A673 (cell line): Measurements from ENCODE around the gene P2RY2. TPM values are rescaled to one million over a fixed set of nuclear protein-coding genes. Genes with fewer than 3 reads are reported as not detected.
"Not testable (repeated sequence)": the region's sequence is repeated elsewhere in the genome, so short reads cannot be mapped to it uniquely, and the experiment has no call there.

ENCODE experiments used
- BruUV-seq: library from RNA; stranded (reverse); fragments of 400-500 nt; replicated peaks from 2 replicates; lab custom pipeline; 2021; lab: Mats Ljungman, UMichigan
- CTCF ChIA-PET: fragments of 300-600 bp; sonication (Branson Sonifier 250); formaldehyde crosslinking; loops from one replicate; lab custom pipeline; 2022; ENCODE audit warnings: antibody characterized with exemption; lab: Charles Lee
- POLR2A ChIA-PET: fragments of 300-600 bp; sonication (Branson Sonifier 250); formaldehyde crosslinking; loops from one replicate; lab custom pipeline; 2022; ENCODE audit warnings: antibody characterized with exemption; ENCODE audit not compliant: low non-redundant PET; lab: Charles Lee
- DNase-seq: peaks from one replicate; pipeline ENCODE4 v3.0.0-alpha.2; 2015; ENCODE audit warnings: low spot score
- H3K27ac ChIP-seq: fragments of 200-600 bp; sonication (generic); 2 replicates; pipeline ENCODE4 v1.5.1; 2016; ENCODE audit warnings: mixed run types, low read depth, mild to moderate bottlenecking, mixed read lengths, antibody characterized with exemption, low read length; ENCODE audit not compliant: poor library complexity, severe bottlenecking
- H3K27me3 ChIP-seq: fragments of 200-600 bp; sonication (generic); replicated peaks from 2 replicates; pipeline ENCODE4 v1.6.1; 2017; ENCODE audit warnings: mixed run types, low read depth, mild to moderate bottlenecking, mixed read lengths, antibody characterized with exemption, low read length; ENCODE audit not compliant: insufficient read depth, poor library complexity
- H3K36me3 ChIP-seq: fragments of 200-600 bp; sonication (generic); 2 replicates; pipeline ENCODE4 v1.6.1; 2016; ENCODE audit warnings: mixed run types, mild to moderate bottlenecking, mixed read lengths, antibody characterized with exemption, low read length; ENCODE audit not compliant: insufficient read depth, poor library complexity, severe bottlenecking
- H3K4me1 ChIP-seq: fragments of 200-600 bp; sonication (generic); 2 replicates; pipeline ENCODE4 v1.6.1; 2017; ENCODE audit warnings: mixed run types, mild to moderate bottlenecking, mixed read lengths, antibody characterized with exemption, low read length; ENCODE audit not compliant: insufficient read depth, poor library complexity, severe bottlenecking
- H3K4me3 ChIP-seq: fragments of 200-600 bp; sonication (generic); 2 replicates; pipeline ENCODE4 v1.5.1; 2016; ENCODE audit warnings: low read depth, mixed run types, mild to moderate bottlenecking, mixed read lengths, low read length; ENCODE audit not compliant: poor library complexity, severe bottlenecking
- H3K9me3 ChIP-seq: fragments of 200-600 bp; sonication (generic); 2 replicates; pipeline ENCODE4 v1.6.1; 2016; ENCODE audit warnings: mixed run types, low read depth, mild to moderate bottlenecking, mixed read lengths, antibody characterized with exemption, low read length; ENCODE audit not compliant: poor library complexity, severe bottlenecking
- CTCF ChIP-seq: fragments of 300-800, 200-600 bp; sonication (generic); conservative IDR thresholded peaks from 2 replicates; pipeline ENCODE4 v1.5.1; 2017; ENCODE audit warnings: low read depth, mild to moderate bottlenecking, antibody characterized with exemption, low read length, moderate library complexity, mixed read lengths
- EZH2 ChIP-seq: fragments of 200-600 bp; sonication (generic); IDR thresholded peaks from 2 replicates; pipeline ENCODE4 v1.6.1; 2017; ENCODE audit warnings: borderline replicate concordance, low read depth, mild to moderate bottlenecking, mixed read lengths, antibody characterized with exemption, low read length; ENCODE audit not compliant: poor library complexity, severe bottlenecking
- intact Hi-C: fragments of 100-400 bp; cut with micrococcal nuclease; formaldehyde crosslinking; loops from one replicate; pipeline ENCODE4 v1.10.0; 2022; ENCODE audit not compliant: unreplicated experiment
- total RNA-seq: library from RNA; stranded (reverse); gene quantifications from 2 replicates; pipeline ENCODE4 v1.2.3, GENCODE V29; 2021

P2RY2 gene
- total RNA-seq, 1 experiment from 2014 or later = not detected

DNA sequence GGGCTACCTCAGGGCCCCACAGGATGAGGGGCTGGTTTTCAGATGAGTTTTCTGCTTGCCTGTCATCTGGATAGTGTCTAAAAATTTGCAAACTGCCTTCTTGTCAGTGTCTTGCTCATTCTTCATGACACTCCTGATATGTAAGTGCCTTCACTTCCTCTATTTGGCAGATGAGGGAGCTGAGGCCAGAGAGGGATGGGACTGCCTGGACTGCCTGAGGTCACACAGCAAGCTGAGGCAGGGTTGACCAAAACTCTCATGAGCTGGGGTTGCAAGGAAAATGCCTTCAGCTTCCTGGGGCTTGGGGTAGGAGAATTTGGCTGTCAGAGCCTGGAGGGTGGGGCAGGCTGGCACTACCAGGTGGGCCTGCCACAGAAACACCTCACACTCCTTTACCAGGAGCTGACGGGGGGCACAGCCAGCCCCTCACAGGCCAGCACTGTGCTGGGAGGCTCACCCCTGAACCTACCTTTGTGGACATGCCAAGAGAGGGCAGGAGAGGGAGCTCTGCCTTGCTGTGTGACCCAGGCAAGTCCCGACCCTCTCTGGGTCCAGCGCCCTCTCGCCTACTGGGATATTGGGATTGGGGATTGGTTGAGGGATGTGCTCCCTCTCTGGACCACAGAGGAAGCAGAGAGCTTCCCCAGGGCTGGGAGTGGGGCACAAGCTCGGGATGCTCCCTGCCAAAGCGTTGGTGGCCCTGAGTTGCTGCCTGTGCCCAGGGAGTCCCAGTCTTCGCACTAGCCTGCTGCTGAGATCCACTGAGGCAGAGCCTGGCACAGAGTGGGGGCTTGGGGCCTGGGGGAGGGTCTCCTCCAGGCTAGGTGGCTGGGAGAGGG is 52.2 kb downstream of the P2RY2 start:
- POLR2A ChIA-PET = interaction anchor here (0.6 kb wide), 1 partner anchor 372 kb away, joined by 4 read pairs; no protein-coding TSS in a partner anchor
- Histone ChIP-seq H3K27ac (no peak overlapping the region), H3K9me3 (no peaks in the 10 kb centered on the region), H3K27me3 (peaks cover 5% of the 10 kb centered on the region), H3K4me3 (no peak overlapping the region), H3K36me3 (no peaks in the 10 kb centered on the region), H3K4me1 (no peaks in the 10 kb centered on the region)
- CTCF ChIA-PET = no interaction called here
- intact Hi-C loops = no loop called here
- DNase-seq = no peak
- no TSS peak for BruUV-seq
- TF ChIP-seq EZH2 (no peak), CTCF (no peak)

GRCh38 chr11:73270855-73271477 is 52.9 kb downstream of the P2RY2 start:
- TF ChIP-seq EZH2 (no peak), CTCF (no peak)
- H3K4me3 ChIP-seq = no peak overlapping the region
- no peaks in the 10 kb centered on the region for H3K4me1 ChIP-seq
- no peaks in the 10 kb centered on the region for H3K27me3 ChIP-seq
- ChIA-PET CTCF (no interaction called here), POLR2A (no interaction called here)
- DNase-seq = no peak
- H3K9me3 ChIP-seq = no peaks in the 10 kb centered on the region
- intact Hi-C loops = no loop called here
- BruUV-seq = no TSS peak
- H3K27ac ChIP-seq = no peak overlapping the region
- H3K36me3 ChIP-seq = no peaks in the 10 kb centered on the region

DNA sequence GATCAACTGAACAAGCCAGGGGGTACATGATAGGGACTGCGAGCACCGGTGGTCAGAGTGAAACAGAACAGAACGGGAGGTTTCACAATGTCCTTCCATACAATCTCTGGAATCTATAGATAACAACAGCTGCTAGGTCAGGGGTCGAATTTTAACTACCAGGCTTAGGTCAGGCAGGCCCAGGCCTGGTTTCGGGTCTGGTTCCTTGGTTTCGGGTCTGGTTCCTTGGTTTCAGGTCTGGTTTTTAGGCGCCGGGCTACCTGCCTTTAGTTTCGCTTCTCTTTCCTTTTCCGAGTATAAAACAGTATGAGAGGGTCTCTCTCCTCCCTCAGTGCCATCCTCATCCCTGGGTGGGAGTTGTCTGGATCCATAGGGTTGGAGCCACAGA is 53.4 kb downstream of the P2RY2 start:
- H3K27ac ChIP-seq, H3K4me1 ChIP-seq, H3K27me3 ChIP-seq, POLR2A ChIA-PET, BruUV-seq, H3K36me3 ChIP-seq, H3K9me3 ChIP-seq, DNase-seq, H3K4me3 ChIP-seq, intact Hi-C loops: not testable (repeated sequence)
- CTCF ChIA-PET = interaction anchor here (1.3 kb wide), 1 partner anchor 64 kb away, joined by 5 read pairs; no protein-coding TSS in a partner anchor
